ENCODE results near the gene WDCP.

DNA sequence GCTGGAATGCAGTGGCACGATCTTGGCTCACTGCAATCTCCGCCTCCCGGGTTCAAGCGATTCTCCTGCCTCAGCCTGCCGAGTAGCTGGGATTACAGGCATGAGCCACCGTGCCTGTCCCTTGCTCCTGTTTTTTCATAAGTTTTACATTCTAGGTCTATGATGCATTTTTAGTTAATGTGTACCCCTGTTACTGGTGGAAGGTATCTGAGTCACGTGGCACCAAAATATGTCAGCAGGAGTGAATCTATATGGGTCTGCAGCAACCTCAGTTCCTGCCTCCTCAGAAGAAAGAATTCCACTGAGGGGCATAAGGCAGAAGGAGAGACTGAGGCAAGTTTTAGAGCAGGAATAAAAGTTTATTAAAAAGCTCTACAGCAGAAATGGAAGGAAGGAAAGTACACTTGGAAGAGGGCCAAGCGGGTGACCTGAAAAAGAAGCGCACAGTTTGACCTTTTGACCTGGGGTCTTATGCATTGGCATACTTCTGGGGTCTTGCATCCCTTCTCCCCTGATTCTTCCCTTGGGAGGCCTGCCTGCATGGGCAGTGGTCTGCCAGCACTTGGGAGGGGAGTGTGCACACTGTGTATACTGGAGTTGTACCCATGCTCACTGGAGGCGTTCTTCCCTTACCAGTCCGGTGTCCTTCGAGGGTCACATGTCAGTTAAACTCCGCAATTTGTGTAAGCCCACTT, 38.4 kb downstream of the WDCP start:
- no peak for TF ChIP-seq EZH2 (IDR thresholded peaks at IDR 0.05; ENCODE audit: borderline replicate concordance, low read length)
- TF ChIP-seq, protein P1, sequence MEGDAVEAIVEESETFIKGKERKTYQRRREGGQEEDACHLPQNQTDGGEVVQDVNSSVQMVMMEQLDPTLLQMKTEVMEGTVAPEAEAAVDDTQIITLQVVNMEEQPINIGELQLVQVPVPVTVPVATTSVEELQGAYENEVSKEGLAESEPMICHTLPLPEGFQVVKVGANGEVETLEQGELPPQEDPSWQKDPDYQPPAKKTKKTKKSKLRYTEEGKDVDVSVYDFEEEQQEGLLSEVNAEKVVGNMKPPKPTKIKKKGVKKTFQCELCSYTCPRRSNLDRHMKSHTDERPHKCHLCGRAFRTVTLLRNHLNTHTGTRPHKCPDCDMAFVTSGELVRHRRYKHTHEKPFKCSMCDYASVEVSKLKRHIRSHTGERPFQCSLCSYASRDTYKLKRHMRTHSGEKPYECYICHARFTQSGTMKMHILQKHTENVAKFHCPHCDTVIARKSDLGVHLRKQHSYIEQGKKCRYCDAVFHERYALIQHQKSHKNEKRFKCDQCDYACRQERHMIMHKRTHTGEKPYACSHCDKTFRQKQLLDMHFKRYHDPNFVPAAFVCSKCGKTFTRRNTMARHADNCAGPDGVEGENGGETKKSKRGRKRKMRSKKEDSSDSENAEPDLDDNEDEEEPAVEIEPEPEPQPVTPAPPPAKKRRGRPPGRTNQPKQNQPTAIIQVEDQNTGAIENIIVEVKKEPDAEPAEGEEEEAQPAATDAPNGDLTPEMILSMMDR (conservative IDR thresholded peaks at IDR 0.05 in 1 of 2, IDR thresholded peaks at IDR 0.05 in 1 of 2; ENCODE audit: extremely low read depth in 1 of 2, insufficient read depth in 1 of 2, low read depth in 1 of 2, low read length in 2 of 2): no peak

Measured in mammary epithelial cell (primary cell).